NCI-H446 treated with DMSO at 0.1 percent for 48 hours (cell line): ENCODE data around the gene CASP5.
A peak's percentile ranks its signal among the peaks of the same experiment; 100 is the strongest.
"Not testable (repeated sequence)": the region's sequence is repeated elsewhere in the genome, so short reads cannot be mapped to it uniquely, and the experiment has no call there.

Experiments used
- DNase-seq: peaks from one replicate; lab custom pipeline; 2025; lab: John Stamatoyannopoulos, UW

The CASP5 gene

GRCh38 chr11:105023003-105023402 lies at the start of gene CASP5:
Gene CASP5 (minus strand): TSS chr11:105023168. CDS start chr11:105023136, 32 bp downstream.
- no peak for DNase-seq

- not testable (repeated sequence) for DNase-seq
These were observed 49.1 kb upstream of the CASP5 start for GRCh38 chr11:105072080-105072479.

GRCh38 chr11:105071089-105071732 lies 48.2 kb upstream of the CASP5 start:
- DNase-seq = no peak

GRCh38 chr11:105070306-105070705 lies 47.3 kb upstream of the CASP5 start:
- DNase-seq = no peak

GRCh38 chr11:105069749-105070148 lies 46.8 kb upstream of the CASP5 start:
- DNase-seq = not testable (repeated sequence)

GRCh38 chr11:105063245-105063941 lies 40.4 kb upstream of the CASP5 start:
- DNase-seq = not testable (repeated sequence)

- DNase-seq = no peak
These were observed 34.5 kb upstream of the CASP5 start for GRCh38 chr11:105057432-105057831.

GRCh38 chr11:105056446-105056845 lies 33.5 kb upstream of the CASP5 start:
- DNase-seq = no peak

GRCh38 chr11:105054723-105055493 lies 31.9 kb upstream of the CASP5 start:
- no peak for DNase-seq

GRCh38 chr11:105052487-105052886 lies 29.5 kb upstream of the CASP5 start:
- DNase-seq = no peak

- no peak for DNase-seq
These were observed 28.6 kb upstream of the CASP5 start for GRCh38 chr11:105051559-105051958.

- no peak for DNase-seq
These were observed 26.5 kb upstream of the CASP5 start for GRCh38 chr11:105049481-105049880.

GRCh38 chr11:105046898-105047579 lies 24.1 kb upstream of the CASP5 start:
- peak; percentile 49 for DNase-seq

GRCh38 chr11:105045676-105046296 lies 22.8 kb upstream of the CASP5 start:
- DNase-seq = no peak

- not testable (repeated sequence) for DNase-seq
These were observed 21.9 kb upstream of the CASP5 start, which contains the start of gene CARD16 for GRCh38 chr11:105044557-105045524. Gene CARD16 (minus strand): TSS chr11:105045335. CDS start chr11:105045297, 38 bp downstream.

GRCh38 chr11:105042178-105042577 lies 19.2 kb upstream of the CASP5 start:
- no peak for DNase-seq

- no peak for DNase-seq
These were observed 17.7 kb upstream of the CASP5 start for GRCh38 chr11:105040703-105041102.

- no peak for DNase-seq
These were observed 12.0 kb upstream of the CASP5 start, which contains the start of gene CASP1 for GRCh38 chr11:105034813-105035620. Gene CASP1 (minus strand): TSS chr11:105035144. CDS start chr11:105035113, 31 bp downstream.

- DNase-seq = not testable (repeated sequence)
These were observed 11.4 kb upstream of the CASP5 start for GRCh38 chr11:105034388-105034787.
